NCI-H187 treated with DMSO at 0.1 percent for 48 hours (cell line): ENCODE data around the gene IGSF23.

Experiments
- DNase-seq: peaks from one replicate; lab custom pipeline; 2025; lab: John Stamatoyannopoulos, UW

The IGSF23 gene, protein sequence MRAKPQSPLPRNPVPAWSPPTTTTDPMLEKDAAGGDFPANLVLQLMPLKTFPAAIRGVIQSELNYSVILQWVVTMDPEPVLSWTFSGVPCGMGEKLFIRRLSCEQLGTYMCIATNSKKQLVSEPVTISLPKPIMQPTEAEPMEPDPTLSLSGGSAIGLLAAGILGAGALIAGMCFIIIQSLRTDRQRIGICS

DNA sequence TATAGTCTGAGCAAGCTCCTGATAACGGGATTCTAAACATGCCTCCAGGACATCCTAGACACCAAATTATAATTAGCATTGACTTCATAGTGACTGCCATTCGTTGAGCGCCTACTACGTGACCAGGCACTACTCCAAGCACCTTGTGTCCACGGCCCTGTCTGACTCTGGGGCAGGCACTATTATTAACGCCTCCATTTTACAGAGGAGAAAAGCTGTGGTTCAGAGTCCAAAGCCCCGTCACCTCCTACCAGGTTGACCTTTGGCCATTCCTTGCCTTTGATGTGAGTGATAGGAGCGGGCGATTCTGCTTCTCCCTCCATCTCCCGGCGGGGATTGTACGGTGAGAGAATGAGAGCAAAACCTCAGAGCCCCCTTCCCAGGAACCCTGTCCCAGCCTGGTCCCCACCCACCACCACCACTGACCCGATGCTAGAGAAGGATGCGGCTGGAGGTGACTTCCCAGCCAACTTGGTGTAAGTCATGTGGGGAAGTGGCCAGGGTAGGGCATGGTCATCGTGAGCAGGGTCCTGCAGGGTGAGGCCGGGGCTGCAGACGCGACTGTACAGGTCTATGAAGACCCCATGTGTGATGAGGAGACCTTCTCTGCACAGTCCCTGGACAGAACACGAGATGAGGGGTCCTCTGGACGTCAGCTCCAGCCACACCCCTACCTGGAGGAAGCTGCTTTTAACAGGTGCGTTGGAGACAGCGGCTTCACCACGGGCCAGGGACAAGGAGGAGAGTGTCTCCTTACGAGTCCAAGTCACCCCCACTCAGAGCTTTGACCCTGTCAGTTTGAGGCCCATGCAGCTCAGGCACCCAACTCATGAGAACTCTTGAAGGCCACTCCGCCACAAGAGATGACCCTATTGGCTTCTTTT lies at the start of gene IGSF23:
TSS of gene IGSF23 (plus strand) at position 269 of the 884 bp plus-strand sequence. CDS start at position 352, 83 bp downstream.
- DNase-seq: no peak

DNA sequence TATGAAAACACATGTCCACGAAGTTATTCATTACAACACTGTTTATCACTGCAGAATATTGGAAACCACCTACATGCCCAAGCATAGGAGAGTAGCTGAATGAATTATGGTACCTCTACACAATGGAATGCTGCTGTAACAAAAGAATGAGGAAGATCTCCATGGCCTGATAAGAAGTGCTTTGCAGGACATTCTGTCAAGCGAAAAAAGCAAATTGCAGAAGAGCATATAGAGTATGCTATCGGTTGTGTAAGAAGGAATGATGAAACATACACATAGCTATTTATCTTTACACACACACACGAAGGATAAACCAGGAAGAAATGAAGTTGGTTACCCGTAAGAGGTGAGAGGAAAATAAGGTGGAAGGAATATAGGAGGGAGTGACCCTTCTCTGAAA lies 46.4 kb upstream of the IGSF23 start:
- DNase-seq: no peak

DNA sequence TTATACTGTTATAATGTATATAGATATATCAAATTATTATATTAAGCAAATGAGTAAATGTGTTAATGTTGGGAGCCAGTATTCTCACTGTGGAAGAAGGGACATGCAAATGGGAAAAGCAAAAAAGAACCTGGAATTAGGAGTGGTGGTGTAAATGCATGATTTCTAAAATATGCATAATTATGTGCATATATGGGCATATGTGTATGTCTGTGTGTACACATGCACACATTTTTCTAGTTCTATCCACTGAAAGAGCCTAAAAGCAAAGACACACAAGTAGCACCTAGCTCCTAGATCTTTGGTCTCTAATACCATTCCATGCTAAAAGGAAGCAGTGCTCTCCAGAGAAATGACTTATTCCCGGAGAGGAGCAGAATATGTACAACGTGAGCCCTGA lies 45.6 kb upstream of the IGSF23 start:
- no peak for DNase-seq

DNA sequence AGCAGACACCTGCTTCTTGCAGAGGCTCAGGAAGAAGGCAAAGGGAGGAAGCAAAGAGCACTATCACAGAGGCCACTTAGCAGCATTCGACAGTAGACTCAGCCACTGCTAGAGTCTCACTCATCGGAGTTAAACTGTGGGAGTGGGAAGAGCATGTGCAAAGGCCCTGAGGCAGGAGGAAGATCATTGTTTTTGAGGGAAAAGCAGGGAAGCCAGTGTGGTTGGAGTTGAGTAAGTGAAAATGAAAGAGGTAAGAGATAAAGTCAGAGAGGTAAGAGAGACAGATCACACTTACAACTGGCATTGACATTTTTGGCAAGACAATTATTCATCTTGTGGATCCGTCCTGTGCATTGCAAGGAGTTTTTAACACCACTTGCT lies 42.8 kb upstream of the IGSF23 start:
- no peak for DNase-seq

DNA sequence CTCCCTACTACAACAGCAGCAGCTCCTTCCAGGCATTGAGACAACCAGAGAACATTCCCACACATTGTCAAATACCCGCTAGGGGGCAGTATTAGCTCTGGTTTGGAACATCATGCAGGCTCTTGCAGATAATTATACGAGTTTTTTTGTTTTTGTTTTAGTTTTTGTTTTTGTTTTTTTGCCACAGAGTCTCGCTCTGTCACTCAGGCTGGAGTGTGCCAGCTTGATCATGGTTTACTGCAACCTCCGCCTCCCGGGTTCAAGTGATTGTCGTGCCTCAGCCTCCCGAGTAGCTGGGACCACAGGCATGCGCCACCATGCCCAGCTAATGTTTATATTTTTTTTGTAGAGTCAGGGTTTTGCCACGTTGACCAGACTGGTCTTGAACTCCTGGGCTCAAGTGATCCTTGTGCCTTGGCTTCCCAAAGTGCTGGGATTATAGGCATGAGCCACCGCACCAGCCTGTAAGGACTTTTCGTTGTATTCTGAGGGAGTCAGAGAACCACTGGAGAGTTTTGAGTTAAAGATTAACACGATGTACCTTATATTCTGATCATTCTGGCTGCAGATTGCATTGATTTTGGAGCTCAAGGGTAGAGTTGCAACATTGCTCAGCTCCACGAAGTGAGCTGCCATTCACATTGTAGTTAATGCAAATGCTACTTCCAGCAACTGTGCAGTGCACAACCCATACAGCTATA lies 42.2 kb upstream of the IGSF23 start:
- no peak for DNase-seq

DNA sequence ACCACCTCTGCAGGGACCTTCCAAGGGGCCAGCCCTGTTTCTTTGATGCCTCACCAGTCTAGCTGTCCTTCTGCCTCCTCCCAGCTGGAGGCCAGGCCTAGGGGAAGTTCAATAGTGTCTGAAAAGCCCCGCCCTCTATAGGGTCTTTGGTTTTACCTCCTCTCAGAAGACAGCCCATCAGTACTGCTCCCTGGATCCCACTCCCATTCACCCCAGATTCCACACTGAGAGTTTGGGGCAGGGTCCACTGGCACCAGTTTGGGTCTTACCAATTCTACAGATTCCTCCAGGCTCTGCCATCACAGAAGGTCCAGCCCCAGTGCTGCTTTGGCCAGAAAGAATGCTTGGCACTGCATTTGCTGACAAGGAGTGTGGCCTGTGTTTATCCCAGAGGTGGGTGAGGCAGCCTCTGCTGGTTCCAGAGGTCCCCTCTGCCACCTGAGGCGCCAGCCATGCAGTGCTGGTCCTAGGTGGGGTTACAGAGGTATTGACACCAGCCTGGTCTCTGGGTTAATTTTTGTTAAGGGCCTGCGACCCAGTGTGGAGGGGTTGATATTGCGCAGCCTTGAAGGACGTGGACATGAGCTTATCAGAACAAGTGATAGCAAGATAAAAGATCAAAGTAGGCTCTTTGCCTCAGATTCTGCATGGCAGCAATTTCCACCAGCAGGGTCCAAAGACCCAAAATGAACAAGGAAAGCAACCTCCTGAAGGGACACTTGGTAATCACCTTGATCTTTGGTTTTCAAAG lies 41.4 kb upstream of the IGSF23 start:
- DNase-seq: no peak

DNA sequence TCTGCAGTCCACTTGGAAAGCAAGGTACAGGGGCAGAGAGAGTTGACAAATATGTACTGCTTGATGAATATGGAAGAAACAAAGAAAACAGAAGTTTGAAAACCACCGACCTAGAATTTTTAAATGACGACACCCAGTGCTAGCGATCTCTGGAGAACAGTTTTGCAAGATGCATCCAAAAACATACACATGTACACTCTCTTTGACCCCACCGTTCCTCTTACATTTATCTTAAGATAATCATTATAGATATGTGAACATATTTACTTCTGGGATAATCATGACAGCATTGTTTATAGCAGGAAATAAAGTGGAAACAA lies 40.8 kb upstream of the IGSF23 start:
- no peak for DNase-seq

DNA sequence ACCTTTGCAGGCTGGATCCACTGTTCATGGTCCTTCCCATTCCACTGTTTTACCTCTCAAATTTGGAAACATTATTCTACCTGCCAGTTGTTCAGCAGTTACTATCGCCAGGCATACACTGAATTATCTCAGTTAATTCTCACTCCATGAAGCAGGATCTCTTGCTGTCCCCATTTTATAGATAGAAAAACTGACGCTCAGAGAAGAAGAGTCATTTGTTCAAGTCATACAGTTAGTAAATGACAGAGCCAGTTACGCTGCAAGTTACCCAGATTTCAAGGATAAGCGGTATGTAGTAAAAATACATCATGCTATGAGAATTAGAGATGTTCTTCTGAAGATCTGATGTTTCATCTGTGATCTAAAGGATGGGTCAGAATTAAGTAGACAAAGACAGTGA lies 40.2 kb upstream of the IGSF23 start:
- no peak for DNase-seq

DNA sequence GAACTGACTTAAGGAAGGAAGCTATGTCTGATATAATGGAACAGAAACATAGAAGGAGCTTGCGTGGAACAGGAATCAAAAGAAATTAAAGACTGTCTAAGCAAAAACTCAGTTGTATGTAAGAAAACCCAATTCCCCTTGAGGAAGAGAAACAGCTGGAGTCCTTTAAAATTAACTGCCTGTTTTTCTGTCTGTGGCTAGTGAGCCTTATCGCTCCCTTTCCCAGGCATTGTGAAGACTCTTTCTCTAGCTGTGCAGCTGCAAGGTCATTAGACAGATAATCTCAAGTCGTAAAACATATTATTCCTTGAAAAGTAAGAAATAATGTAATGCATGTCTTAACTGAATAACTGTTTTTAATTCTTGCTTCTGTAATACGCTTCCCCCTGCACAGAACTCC lies 39.7 kb upstream of the IGSF23 start:
- no peak for DNase-seq

DNA sequence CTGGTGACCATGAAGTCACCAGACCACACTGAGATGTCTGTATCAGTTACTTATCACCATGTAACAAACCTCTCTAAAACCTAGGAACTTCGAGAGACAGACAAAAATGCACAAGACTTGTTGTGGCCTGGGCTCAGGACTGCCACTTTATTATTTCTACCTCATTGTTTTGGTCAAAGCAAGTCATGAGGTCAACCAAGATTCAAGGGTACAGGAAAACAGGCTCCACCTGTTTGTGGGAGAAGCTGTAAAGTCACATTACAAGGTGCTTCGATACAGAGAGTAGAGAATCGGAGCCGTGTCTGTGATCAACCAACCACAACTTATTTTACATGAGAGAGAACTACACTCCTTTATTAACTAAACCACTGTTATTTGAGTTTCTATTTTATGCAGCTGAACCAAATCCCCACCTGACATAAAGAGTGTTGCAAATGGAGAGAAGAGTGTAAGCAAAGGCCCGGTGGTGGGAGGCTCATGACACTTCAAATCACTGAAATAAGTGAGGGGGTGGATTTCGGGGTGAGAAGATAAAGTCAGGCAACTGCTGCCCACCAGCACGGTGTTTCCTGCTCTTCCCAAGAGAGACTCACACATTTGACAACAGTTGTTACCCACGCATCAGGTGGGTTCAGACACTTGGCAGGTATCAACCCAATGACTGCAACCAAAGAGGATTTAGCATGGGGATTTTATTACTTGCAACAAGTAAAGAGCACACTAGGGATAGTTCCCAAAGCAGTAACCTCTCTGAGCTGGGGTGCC lies 39.0 kb upstream of the IGSF23 start:
- DNase-seq: no peak

DNA sequence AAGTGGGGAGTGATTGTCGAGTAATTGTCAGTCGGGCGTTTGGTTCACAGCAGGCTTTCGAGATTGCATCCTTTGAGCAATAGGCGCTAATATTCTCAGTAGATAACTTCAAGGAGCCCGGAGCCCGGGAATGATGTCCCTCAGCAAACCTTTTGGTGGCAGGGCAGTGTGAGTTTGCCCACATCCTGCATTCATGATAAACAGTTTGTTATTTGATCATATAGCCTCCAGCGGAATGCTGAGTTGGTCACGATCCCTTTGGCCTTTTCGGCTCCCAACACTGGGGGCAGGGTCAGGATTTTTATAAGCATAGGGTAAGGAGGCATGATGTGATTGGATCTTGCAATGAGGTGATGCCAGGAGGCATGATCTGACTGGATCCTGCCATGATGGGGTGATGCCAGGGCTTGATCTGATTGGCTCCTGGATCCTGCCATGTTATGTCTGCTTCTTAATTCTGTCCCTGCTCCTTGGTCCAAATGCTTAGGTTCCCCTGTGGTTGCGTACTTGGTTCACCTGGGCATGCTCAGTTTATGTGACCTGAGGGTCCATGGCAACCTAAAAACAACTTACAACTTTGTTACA lies 38.2 kb upstream of the IGSF23 start:
- DNase-seq: no peak

DNA sequence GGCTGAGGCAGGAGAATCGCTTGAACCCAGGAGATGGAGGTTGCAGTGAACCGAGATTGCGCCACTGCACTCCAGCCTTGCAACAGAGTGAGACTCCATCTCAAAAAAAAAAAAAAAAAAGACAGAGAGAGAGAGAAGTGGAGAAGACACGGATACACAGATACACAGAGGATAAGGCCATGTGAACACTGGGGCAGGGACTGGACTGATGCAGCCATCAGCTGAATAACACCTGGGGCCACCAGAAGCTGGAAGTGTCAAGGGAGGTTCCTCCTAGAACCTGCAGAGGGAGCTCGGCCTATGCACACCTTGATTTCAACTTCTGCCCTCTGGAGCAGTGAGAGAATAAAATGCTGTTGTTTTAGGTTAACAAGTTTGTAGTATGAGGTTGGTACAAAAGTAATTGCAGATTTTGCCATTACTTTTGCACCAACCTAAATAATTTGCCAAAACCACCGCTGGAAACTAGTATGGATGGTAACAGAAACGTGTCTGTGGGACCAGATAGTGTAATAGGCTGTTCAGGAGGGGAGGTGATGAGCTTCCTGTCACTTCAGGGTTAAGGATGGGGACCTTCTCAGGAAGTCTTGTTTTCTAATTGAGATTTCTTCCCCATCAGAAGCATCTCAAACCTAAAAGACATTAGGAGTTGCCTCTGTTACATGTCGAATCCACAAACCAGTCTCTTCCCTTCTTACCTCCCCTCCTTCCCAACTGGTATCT lies 36.4 kb upstream of the IGSF23 start:
- no peak for DNase-seq

DNA sequence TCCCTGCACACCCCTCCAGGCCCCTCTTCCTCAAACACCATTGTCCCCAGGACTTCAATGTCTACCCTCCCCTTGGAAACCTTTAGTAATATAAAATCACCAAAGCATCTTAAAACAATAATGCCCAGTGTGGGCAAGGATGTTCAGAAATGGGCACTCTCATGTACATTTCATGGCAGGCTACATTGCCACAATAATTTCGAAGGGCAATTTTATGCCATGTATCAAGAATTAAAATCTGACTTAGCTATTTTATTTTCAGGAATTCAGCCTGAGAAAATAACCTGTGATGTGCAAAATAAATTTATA lies 35.8 kb upstream of the IGSF23 start:
- DNase-seq: no peak

DNA sequence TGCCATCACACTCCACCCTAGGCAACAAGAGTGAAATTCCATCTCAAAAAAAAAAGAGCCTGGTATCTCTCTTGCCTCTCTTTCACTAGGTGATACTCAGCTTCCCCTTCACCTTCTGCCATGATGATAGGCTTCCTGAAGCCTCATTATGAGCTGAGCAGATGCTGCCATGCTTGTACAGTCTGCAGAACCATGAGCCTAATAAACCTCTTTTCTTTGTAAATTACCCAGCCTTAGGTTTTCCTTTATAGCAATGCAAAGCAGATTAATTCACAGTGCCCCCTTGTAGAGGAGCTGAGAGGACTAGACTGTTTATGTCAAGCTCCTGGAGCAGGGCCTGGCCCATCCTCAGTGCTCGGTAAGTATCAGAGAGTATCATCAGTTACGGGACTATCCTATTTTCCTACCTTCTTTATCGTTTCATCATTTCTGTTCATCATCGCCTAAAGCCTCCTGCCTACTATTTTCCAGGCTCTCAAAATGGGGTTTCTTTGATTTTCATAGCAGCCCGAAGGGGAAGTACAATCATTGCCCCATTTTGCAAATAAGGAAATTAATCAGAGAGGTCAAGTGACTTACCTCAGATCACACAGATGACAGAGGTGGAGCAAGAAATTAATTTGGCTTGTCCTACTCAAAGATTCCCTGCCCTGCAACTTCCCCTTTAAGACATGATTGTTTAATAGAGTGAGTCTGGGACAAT lies 33.5 kb upstream of the IGSF23 start:
- DNase-seq: no peak

DNA sequence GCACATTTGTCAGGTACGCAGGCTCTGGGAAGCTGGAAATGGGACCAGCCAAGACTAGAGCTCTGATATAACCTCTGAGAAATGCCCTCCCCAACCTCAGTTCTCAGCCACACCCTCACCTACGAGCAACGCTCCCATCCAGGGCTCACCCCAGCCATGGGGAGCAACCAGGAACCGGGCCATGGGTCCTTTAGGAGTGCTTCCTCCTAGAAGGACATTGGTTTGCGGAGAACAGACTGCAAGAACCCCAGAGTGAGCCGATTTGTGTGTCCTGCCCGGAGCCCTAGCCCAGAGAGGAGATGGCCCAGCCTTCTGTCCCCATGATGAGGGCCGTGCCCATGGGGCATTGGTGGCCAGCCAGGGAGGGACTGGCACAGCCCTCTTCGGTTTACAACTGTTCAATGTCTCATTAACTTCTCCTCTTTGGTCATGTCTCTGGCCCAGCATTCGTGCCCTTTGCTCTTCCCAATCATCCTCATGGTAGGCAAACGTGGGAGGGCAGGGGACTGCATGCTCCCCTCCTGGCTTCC lies 32.9 kb upstream of the IGSF23 start:
- no peak for DNase-seq

DNA sequence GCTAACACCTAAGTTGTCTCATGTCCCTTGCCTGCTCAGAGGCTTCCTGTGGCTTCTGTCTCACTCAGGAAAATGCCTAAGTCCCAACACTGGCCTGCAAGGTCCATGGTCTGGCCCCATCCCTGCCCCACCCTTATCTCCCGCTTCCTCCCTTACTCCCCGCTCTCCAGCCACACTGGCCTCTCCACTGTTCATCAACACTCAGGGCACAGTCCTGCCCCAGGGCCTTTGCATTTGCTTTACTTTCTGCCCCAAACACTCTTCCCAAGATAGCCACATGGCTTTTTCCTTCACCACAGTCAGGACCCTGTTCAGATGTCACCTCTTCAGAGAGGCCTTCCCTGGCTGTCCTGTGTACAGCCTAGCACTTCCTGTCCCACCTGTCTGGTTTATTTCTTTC lies 32.1 kb upstream of the IGSF23 start:
- no peak for DNase-seq

DNA sequence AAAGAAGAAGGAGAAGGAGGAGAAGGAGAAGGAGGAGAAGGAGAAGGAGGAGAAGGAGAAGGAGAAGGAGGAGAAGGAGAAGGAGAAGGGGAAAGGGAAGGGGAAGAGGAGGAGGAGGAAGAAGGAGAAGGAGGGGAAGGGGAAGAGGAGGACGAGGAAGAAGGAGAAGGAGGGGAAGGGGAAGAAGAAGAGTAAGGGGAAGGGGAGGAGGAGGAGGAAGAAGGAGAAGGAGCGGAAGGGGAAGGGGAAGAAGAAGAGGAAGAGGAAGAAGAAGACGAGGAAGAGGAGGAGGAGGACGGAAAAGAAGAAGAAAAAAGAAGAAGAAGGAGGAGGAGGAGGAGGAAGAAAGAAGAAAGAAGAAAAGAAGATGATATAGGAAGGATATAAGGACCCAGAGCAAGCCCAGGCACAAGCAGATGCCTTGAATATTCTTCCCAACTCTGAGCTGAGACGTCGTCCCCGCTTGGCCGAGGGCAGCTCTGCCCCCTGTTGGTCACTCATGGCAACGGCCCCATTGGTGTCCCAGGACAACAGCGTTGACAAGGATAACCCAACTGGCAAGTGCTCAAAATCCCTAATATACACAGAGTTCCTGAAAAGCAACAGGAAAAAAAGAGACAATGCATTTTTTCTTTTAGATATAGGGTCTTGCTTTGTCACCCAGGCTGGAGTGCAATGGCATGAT lies 30.6 kb upstream of the IGSF23 start:
- DNase-seq: no peak

DNA sequence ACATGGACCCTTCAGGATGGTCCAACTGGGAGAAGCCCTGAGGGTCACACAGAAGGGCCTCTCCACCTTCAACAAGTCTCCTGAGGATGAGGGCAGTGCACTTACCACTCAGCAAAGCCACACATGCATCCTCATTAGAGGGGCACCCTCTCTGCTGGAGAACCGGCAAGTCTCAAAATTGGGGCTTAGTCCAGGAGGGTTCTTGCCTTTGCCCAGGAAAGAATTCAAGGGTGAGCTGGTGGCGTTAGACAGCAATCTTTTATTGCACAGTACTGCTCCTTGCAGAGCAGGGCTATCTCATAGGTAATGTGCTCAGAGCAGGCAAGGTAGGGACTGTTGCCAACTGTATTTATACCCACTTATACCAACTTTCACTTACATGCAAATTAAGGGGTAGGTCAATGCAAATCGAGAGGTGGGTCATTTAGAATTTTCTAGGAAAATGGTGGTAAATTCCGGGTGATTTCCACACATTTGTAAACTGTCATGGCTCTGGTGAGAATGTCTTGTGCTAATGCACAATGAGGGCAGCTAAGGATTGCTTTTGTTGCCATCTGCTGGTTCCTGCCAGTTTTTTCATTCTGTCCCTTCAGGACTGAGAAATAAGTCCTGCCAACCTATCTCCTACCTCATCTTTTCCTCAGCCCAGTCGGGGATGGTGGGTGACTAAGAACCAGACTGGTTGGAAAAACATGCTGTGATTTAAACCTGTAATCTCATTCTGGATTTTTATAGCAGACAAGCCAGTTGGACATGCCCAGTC lies 27.8 kb upstream of the IGSF23 start:
- DNase-seq: no peak
